Thoracic aorta (tissue), 2 donors: ENCODE results near the gene ITPR3. TPM values are rescaled to one million over a fixed set of nuclear protein-coding genes. Genes with fewer than 3 reads are reported as not detected.

Experiments
- ATAC-seq: fragments of 150-250 bp; one replicate; pipeline ENCODE4 v1.8.0; 2017; ENCODE audit warnings: low read depth; ENCODE audit not compliant: insufficient number of reproducible peaks, low FRiP score
- DNase-seq: peaks from one replicate; pipeline ENCODE4 v3.0.0-alpha.2; 2020; ENCODE audit warnings: low spot score
- H3K27ac ChIP-seq, 2 donors: fragments of 200-600 bp; sonication (generic); 1 replicate in 1 of 2; 2 replicates in 1 of 2; pipeline ENCODE4 v1.5.1; 2016; ENCODE audit warnings: mild to moderate bottlenecking in 2 of 2, moderate library complexity in 2 of 2
- H3K27me3 ChIP-seq: fragments of 200-600 bp; sonication (generic); replicated peaks from 2 replicates; pipeline ENCODE4 v1.6.0; 2016; ENCODE audit warnings: mild to moderate bottlenecking; ENCODE audit not compliant: insufficient read depth
- H3K36me3 ChIP-seq: fragments of 200-600 bp; sonication (generic); one replicate; pipeline ENCODE4 v1.5.1; 2016
- H3K4me1 ChIP-seq, 2 donors: fragments of 200-600 bp; sonication (generic); 1 replicate in 1 of 2; 2 replicates in 1 of 2; pipeline versions ENCODE4 v1.5.1 to v1.6.0; 2016; ENCODE audit warnings: low read depth in 2 of 2, mild to moderate bottlenecking in 1 of 2; ENCODE audit not compliant: control insufficient read depth in 1 of 2
- H3K4me3 ChIP-seq: fragments of 200-600 bp; sonication (generic); 2 replicates; pipeline ENCODE4 v1.5.1; 2016; ENCODE audit warnings: mild to moderate bottlenecking
- H3K9me3 ChIP-seq: fragments of 200-600 bp; sonication (generic); 2 replicates; pipeline ENCODE4 v1.5.1; 2016
- total RNA-seq, 2 donors: library from RNA; depleted of rRNA; stranded (reverse); fragments of >200 nt; gene quantifications; one replicate each; pipeline versions ENCODE4 v1.1.0 to v1.2.3, GENCODE V29; 2016
- TF ChIP-seq, protein P1 (sequence below): fragments of 200-600 bp; sonication (generic); IDR thresholded peaks from one replicate; pipeline ENCODE4 v1.5.1; 2019; ENCODE audit warnings: antibody characterized with exemption

ITPR3 gene
- total RNA-seq, 2 donors from 2014 or later, result 15.2 to 21.2 TPM

DNA sequence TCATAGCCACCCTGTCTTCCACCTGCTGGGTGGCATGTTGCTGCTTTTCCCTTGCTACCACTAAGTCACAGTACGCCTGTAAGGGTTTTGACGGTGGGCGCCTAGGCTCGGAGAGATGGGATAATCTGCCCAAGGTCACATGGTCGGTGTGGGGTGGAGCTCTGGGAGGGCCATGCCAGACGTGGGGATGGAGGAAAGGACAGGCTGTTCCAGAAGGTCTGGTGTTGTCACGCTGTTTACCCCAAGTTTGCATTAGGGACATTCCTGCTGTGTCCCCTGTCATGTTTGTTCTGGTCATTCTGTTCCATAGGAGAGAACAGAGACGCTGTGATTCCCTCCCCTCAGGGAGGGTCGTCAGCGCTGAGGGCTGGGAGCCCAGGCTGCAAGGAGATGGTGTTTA lies 109.5 kb downstream of the ITPR3 start:
- Histone ChIP-seq H3K4me1 (no peaks in the 10 kb centered on the region), H3K36me3 (no peaks in the 10 kb centered on the region)

DNA sequence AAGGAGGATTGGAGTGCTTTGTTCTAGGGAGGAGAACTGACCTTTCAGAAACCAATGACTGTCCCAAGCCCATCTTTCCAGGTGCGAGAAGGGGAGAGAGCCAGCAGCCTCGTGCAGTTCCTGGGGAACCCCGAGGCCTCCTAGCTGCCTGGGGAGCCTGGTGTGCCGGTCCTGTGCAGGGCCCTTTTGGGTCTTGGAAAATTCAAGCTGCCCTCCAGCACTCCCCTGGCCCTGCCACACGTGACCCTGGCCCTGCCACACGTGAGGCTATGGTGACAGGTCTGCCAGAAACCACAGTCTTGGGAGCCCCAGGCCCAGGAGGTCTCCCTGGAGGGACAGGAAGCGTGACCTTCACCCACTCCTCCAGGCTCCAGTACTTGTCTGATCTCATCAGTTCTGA lies 109.9 kb downstream of the ITPR3 start:
- Histone ChIP-seq H3K4me1 (no peaks in the 10 kb centered on the region), H3K27ac (no peak overlapping the region), H3K36me3 (no peaks in the 10 kb centered on the region), H3K4me3 (no peak overlapping the region), H3K27me3 (no peaks in the 10 kb centered on the region), H3K9me3 (no peaks in the 10 kb centered on the region)
- ATAC-seq, result no peak
- no peak for DNase-seq
- TF ChIP-seq, protein P1, sequence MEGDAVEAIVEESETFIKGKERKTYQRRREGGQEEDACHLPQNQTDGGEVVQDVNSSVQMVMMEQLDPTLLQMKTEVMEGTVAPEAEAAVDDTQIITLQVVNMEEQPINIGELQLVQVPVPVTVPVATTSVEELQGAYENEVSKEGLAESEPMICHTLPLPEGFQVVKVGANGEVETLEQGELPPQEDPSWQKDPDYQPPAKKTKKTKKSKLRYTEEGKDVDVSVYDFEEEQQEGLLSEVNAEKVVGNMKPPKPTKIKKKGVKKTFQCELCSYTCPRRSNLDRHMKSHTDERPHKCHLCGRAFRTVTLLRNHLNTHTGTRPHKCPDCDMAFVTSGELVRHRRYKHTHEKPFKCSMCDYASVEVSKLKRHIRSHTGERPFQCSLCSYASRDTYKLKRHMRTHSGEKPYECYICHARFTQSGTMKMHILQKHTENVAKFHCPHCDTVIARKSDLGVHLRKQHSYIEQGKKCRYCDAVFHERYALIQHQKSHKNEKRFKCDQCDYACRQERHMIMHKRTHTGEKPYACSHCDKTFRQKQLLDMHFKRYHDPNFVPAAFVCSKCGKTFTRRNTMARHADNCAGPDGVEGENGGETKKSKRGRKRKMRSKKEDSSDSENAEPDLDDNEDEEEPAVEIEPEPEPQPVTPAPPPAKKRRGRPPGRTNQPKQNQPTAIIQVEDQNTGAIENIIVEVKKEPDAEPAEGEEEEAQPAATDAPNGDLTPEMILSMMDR, result no peak

More for the DNA sequence above, 109.5 kb downstream of the ITPR3 start:
- TF ChIP-seq, protein P1, result no peak
- ATAC-seq (no peak), DNase-seq (no peak)
- Histone ChIP-seq H3K9me3 (no peaks in the 10 kb centered on the region), H3K4me3 (no peak overlapping the region), H3K27ac (no peak overlapping the region), H3K27me3 (no peaks in the 10 kb centered on the region)

DNA sequence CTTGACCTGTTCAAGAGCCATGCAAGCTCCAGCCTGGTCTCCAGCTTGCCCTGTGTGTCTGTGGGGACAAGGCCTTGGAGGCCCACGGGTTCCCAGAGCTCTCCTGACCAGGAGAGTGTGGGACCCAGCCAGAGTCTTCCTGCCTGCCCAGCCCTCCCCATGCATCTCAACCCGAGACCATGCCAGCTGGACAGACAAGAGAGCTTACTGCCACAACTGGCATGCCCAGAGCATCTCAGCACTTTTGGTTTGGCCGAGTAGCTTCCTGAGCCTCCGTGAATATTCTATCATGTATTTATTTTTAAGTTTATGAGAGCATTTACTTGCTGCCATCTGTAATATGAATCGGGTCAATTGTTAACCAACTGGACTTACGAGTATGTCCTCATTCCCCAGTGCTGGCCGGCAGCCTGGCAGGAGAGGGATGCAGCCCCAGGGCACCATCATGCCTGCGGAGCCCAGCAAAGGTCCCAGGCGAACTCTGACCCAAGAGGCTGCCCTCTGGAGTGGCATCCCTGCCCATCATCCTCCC lies 110.7 kb downstream of the ITPR3 start:
- Histone ChIP-seq H3K27ac (no peak overlapping the region), H3K4me3 (no peak overlapping the region), H3K27me3 (no peaks in the 10 kb centered on the region), H3K36me3 (no peaks in the 10 kb centered on the region), H3K9me3 (no peaks in the 10 kb centered on the region), H3K4me1 (no peaks in the 10 kb centered on the region)
- TF ChIP-seq, protein P1, result no peak
- DNase-seq, result no peak
- ATAC-seq, result no peak

GRCh38 chr6:33732385-33732784 lies 111.3 kb downstream of the ITPR3 start:
- no peak for ATAC-seq
- TF ChIP-seq, protein P1, result no peak
- Histone ChIP-seq H3K27me3 (no peaks in the 10 kb centered on the region), H3K9me3 (no peaks in the 10 kb centered on the region), H3K27ac (no peak overlapping the region), H3K4me1 (no peaks in the 10 kb centered on the region), H3K4me3 (no peak overlapping the region), H3K36me3 (no peaks in the 10 kb centered on the region)
- DNase-seq, result no peak

DNA sequence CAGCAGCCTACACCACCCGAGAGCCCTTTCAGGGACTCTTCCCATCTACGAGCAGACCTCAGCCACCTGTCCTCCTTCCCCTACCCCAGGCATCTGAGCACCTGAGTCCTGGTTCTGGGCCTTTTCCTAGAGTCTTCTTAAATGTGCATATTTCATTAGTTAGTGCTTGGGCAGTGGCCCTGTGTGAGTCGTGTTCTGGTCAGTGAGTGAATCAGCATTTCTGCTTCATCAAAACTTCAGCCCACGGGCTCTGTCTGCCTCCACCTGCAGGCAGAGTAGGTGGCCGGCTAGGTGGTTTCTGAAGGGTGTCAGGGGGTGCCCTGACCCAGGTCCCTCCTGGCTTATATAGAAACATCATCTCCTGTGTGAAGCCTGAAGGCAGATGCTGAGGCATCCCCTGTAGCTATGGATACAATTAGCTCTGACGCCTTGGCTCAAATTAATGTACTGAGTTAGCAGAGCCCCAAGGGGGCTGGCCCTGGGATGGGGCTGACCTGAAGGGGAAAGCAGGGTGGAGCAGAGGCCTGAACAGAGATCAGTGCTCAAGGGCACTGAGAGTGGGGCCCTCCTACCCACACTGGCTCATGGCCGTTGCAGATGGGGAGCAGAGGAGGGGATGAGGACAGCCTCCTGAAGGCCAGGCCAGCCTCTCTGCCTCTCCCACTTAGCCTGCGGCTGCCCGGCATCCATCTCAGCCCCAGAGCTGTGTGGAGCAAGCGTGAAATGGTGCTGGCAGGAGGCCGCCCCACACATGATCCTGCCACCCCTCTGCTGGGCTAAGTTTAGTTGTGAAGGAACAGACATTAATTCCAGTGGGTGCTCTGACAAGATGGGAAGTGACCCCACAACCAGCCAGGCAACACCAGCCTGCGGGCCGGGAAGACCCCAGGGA lies 111.9 kb downstream of the ITPR3 start:
- H3K27me3 ChIP-seq, result no peaks in the 10 kb centered on the region
- ATAC-seq, result no peak
- no peaks in the 10 kb centered on the region for H3K36me3 ChIP-seq
- H3K4me1 ChIP-seq, result no peaks in the 10 kb centered on the region
- no peak for DNase-seq
- TF ChIP-seq, protein P1, result no peak
- H3K4me3 ChIP-seq, result no peak overlapping the region
- no peak overlapping the region for H3K27ac ChIP-seq
- no peaks in the 10 kb centered on the region for H3K9me3 ChIP-seq
